ENCODE measurements around the gene LTB. TPM values are rescaled to one million over a fixed set of nuclear protein-coding genes. Genes with fewer than 3 reads are reported as not detected.

Gene LTB
- total and polyA plus RNA-seq, 2 donors (not counting 3 experiments of a cell fraction or from before 2014, with no cell fraction given) = 1.2 to 2.1 TPM

GRCh38 chr6:31619805-31620585 lies 37.8 kb upstream of the LTB start:
- TF ChIP-seq EZH2 (IDR thresholded peaks at IDR 0.05; ENCODE audit: borderline replicate concordance, low read depth, low read length, severe bottlenecking) = no peak
- TF ChIP-seq GATA2 (IDR thresholded peaks at IDR 0.05; ENCODE audit: insufficient read depth, insufficient read length, low read depth, low read length) = no peak
- peak; percentile 56 for TF ChIP-seq POLR2AphosphoS5 (IDR thresholded peaks at IDR 0.05; ENCODE audit: insufficient read depth, low read depth, low read length)
- TF ChIP-seq JUN (IDR thresholded peaks at IDR 0.05; ENCODE audit: borderline replicate concordance, insufficient read depth, insufficient read length, low read depth) = peak; percentile 85
- peak; percentile 51 for TF ChIP-seq MAX (IDR thresholded peaks at IDR 0.05; ENCODE audit: insufficient read depth, insufficient read length)
- TF ChIP-seq CTCF (IDR thresholded peaks at IDR 0.05; ENCODE audit: extremely low read depth in 1 of 2, insufficient read depth in 1 of 2, low read depth in 1 of 2, low read length in 2 of 2) = no peak
- no peak for TF ChIP-seq MYC (IDR thresholded peaks at IDR 0.05; ENCODE audit: low read depth, low read length)
- TF ChIP-seq POLR2A (IDR thresholded peaks at IDR 0.05; ENCODE audit: low read depth, low read length) = peak; percentile 73
- no peak for TF ChIP-seq FOS (IDR thresholded peaks at IDR 0.05; ENCODE audit: borderline replicate concordance, insufficient read depth, low read length)
- Histone ChIP-seq H3K79me2 (ENCODE audit: control insufficient read depth, insufficient read depth, low read length) (peaks cover 41% of the 10 kb centered on the region), H3K36me3 (ENCODE audit: control insufficient read depth in 2 of 2, extremely low read depth in 1 of 2, insufficient read depth in 2 of 2, low read length in 2 of 2) (peaks cover 12 to 14% of the 10 kb centered on the region in 2 experiments), H3K27me3 (ENCODE audit: control insufficient read depth in 2 of 2, insufficient read depth in 2 of 2, low read length in 2 of 2) (no peaks in the 10 kb centered on the region), H3K4me3 (replicated peaks in 1 of 3; ENCODE audit: insufficient read depth in 1 of 3, low read depth in 1 of 3, low read length in 3 of 3) (peak overlapping the region in 2 of 3 experiments; percentile 57 to 80), H3K9ac (replicated peaks; ENCODE audit: extremely low read depth, insufficient read depth, low read length) (peak overlapping the region; percentile 93), H3K4me1 (ENCODE audit: control insufficient read depth, extremely low read depth, insufficient read depth, low read length) (peaks cover 13% of the 10 kb centered on the region), H3K9me1 (replicated peaks; ENCODE audit: control insufficient read depth, extremely low read depth, insufficient read depth, low read length) (no peaks in the 10 kb centered on the region), H4K20me1 (replicated peaks; ENCODE audit: control insufficient read depth, extremely low read depth, insufficient read depth, low read length) (no peaks in the 10 kb centered on the region), H3K9me3 (replicated peaks; ENCODE audit: control insufficient read depth, insufficient read depth, low read length) (no peaks in the 10 kb centered on the region), H3K27ac (ENCODE audit: insufficient read depth, low read depth, low read length) (peak overlapping the region; percentile 95), H2AFZ (ENCODE audit: low read depth, low read length) (peak overlapping the region; percentile 65), H3K4me2 (ENCODE audit: insufficient read depth, low read length) (peak overlapping the region; percentile 87)
- dilution Hi-C loops (cut with MboI; ENCODE audit: extremely low pct_ligation_motif_present, low sequenced_read_pairs) = no loop called here
- DNase-seq (ENCODE audit: low read depth, low spot score) = peak; percentile 100
- ChIA-PET CTCF (interaction anchor here (0.7 to 3.9 kb wide), 4 partner anchors 21 to 244 kb away, joined by 3 to 18 read pairs (median 4); partner anchors contain the start of gene BAG6), POLR2A (interaction anchor here (1.2 to 1.6 kb wide), 2 partner anchors 39 to 41 kb away, joined by 3 read pairs; partner anchors contain the start of gene C6orf47)
- intact Hi-C loops (cut with micrococcal nuclease) = loop anchor here (1.0 to 5.0 kb wide), 9 partner anchors 32 to 243 kb away; partner anchors contain the start of genes ABHD16A, BAG6, DDX39B and HSPA1B
- BruUV-seq (replicated peaks) = TSS peak; percentile 89
- peak; percentile 99 for FAIRE-seq
